ENCODE results near the gene PDE11A.
A peak's percentile ranks its signal among the peaks of the same experiment; 100 is the strongest.
"Not testable (repeated sequence)": the region's sequence is repeated elsewhere in the genome, so short reads cannot be mapped to it uniquely, and the experiment has no call there.

PDE11A gene

DNA sequence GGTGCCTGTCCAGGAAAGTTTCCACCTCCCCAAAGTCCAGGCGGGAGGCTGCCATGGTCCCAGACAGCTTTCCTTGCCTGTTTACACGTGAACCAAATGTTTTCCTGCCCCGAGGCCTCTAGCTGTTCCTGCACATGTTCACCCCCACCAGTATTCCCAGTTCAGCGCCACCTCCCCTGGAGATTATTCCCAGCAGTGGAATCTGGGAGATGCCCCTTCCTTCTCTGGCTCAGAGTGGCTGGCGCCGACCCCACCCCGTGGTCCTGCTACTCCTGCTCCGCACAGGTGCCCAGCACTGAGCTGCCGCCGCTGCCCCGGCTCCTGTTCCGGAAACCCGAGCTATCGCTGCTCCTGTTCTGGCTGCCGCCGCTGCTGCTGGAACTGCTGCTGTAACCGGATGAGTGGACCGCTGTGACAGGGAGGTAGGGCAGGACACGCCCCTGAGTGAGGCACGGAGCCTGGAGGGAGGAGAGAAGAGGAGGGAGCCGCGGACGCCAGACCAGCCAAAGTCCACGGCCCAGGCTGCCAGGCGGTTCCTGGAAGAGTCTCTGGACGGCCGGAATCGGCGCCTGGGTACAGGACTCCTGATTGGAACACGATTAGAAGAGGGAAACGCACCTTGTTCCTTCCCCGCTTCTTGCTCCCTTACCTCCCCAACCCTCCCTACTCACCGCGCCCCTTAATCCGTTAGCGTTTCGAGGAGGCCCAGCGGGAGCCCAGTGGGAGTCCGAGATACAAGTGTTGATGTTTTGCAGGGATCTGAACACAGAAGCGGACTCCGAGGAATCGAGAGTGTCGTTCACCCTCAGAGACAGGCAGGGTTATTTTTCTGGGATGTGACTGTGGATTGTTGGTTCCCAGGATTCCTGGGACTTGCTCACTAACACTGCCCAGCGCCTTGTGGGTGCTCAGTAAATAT lies at the start of gene PDE11A:
Gene PDE11A (minus strand): TSS at position 395 of the 919 bp plus-strand sequence. CDS start 340 bp downstream, at position 55.
- peak; percentile 93 for DNase-seq (ENCODE audit: low spot score)

DNA sequence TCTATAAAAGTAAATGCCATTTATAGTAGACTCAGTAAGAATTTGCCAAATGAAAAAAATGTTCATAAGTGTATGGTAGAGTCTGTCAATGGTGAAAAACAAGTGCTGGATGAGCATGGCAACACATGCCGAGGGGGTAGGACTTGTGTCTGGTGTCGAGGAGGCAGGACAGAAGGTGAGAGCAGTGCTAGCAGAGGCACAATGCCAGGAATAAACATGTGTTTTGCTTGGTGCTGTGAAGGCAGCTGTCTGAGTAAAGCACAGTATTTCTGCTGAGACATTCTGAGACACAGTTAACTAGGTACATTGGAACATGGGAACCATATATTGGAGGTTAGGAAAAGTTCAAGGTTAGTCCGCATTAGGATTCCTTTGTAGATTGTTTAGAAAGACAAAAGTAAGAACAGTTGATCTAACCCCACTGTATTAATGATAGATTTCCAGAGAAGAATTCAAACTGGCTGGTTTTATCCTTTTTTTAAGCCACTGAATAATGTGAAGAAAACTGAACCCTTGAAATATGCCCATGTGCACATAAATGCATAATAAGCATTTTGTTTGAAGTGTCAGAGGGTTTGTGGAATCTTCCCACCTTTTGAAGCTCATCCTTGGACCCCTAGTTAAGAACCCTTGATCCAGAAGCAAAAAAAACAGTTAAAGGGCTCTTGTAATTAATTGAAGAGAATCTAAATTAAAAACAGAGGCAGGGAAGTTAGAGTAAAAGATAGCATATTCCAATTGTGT lies 46.8 kb upstream of the PDE11A start:
- DNase-seq (ENCODE audit: low spot score), result no peak

DNA sequence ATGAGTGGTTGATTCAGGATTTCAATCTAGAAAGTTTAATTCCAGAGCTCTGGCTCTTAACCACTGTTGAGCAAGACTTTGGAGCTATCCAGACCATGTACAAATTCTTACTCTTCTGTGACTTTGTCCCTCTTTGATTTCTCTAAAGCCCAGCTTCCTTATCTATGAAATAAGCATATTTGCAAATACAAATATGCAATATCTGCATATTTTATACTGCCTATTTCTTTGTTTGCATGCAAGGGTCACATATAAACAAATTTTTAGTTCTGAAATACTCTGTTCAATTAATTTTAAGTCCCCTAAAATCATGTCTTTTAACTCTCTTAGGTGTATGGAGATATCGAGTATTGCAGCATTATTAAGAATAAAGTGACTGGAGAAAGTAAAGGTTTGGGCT lies 45.1 kb upstream of the PDE11A start:
- no peak for DNase-seq (ENCODE audit: low spot score)

DNA sequence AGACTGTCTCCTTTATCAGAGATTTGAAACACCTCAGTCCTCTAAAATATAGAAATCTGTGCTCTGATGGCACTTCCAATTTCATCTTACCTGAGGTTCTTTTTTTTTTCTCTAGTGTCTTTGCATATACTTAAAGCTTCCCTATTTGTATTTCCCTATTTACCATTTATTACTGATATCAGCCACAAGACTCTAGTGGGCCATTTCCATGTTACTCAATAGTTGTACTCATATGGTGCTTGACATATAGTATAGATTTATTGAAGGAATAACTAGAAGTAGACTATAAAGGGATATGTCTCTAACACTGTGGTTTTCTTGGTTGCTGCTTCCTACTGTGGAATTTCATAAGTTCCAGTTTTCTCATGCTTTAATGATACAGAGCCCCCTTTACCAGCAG lies 42.7 kb upstream of the PDE11A start:
- no peak for DNase-seq (ENCODE audit: low spot score)

DNA sequence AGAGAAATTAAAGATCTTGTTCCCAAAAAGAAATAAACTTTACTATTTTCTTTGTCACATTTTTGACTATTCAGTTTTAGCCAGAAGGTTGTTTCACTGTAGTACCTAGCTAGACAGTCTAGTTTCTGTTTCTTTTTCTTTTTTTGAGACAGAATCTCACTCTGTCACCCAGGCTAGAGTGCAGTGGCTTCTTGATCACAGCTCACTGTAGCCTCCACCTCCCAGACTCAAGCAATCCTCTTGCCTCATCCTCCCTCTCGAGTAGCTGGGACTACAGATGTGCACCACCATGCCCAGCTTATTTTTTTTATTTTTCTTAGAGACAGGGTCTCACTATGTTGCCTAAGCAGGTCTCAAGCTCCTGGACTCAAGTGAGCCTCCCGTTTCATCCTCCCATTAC lies 41.9 kb upstream of the PDE11A start:
- no peak for DNase-seq (ENCODE audit: low spot score)

DNA sequence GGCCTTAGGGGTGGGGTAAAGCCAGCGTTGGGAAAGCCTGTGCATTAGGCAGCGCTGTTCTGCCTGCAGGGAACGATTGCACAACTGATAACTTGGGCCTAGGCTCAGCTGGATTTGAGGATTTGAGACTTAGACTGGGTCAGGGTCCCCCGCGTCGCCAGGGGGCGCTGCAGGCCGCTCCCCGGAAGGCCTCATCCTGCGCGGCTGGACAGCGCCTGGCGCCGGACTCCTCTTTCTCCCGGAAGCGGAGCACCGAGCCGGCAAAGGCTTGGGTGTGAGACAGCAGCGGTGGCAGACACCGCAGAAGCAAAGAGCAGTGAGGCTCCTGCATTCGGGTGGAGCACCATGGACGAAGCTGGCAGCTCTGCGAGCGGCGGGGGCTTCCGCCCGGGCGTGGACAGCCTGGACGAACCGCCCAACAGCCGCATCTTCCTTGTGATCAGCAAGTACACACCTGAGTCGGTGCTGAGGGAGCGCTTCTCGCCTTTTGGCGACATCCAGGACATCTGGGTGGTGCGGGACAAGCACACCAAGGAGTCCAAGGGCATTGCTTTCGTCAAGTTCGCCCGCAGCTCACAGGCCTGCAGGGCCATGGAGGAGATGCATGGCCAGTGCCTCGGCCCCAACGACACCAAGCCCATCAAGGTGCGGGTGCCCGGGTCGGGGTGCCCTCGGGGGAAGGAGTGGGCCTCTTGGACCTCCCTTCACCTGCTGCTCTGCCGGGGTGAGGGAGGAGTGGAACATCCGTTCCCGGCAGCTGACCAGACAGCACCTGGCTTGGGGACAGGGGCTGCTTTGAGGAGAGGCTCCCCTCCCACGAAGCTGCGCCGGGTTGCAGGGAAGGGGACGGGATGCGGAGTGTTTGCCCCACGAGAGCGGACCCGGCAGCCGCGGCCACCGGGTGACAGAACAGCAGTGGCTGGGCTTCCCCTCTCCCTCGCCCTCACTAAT lies 39.9 kb upstream of the PDE11A start, which contains the start of gene RBM45:
Gene RBM45 (plus strand): TSS at position 236 of the 951 bp plus-strand sequence. CDS start 110 bp downstream, at position 346.
- DNase-seq (ENCODE audit: low spot score), result peak; percentile 97

DNA sequence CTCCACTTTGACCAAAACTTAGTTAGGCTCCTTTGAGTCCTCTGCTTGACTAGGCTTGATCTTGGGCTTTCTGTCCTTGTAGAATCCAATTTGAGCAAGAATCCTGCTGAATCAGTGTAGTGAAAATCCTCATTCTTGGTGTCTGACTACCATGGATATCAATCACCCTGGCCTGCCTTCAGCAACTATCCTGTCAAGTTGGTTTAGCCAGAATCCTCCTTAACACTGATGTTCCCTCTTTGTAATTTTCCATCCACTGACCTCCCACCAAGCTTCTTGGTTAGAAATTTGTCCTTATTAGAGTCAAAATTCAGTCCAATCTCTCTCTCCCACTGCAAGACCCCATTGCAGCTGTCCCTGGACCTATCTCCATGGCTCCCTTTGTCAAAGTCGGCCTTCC lies 39.2 kb upstream of the PDE11A start:
- no peak for DNase-seq (ENCODE audit: low spot score)

DNA sequence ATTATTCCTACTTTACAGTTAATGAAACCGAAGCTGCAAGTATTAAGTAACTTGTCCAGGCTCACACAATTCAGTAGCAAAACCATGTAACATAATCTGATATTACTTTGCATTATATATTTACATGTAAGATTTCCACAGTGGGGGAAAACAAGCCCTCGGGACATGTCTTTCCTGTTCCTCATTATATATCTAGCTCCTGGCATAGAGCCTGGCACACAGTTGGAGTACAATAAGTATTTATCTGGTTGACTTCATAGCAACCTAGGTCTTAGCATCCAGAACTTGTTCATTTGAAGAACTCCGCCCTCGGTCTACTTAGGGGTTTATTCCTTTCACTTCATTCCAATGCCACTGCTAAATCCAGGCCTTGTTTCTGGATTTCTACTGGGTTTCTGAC lies 38.1 kb upstream of the PDE11A start:
- DNase-seq (ENCODE audit: low spot score), result no peak

DNA sequence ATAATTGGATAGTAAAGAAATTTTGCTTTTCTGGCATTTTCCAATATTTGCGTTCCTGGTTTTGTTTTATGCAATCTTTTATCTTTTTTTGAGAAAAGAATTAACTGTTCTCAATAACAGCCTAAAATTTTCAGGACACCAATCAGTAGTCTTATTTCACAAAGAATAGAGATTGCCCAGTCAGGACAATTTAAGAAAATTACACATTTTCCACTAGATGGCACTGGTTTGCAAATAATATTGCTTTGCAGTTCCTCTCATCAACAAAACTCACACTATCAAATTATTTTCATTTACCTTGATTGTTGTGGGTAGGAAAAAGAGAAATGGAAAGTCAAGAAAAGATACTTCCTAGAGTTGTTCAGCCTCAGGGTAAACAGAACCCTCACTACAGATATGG lies 37.2 kb upstream of the PDE11A start:
- peak; percentile 56 for DNase-seq (ENCODE audit: low spot score)

DNA sequence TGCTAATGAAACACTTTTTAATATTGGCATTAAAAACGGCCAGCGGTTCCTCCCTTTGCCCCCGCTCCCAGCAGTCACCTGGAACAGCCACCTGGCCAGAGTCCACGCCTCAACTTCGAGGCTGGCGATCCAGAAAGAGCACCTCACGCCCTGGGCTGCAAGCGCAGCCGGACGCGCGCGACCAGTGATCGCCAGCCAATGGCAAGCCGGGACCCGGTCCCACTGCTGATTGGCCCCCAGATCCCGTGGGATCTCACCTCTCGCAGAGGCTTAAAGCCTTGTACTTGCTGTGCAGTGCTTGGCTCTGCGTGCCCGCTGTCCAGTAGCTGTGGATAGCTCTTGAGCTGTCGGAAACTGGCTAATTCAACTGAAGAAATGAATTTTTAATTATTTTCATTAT lies 35.6 kb upstream of the PDE11A start:
- DNase-seq (ENCODE audit: low spot score), result no peak

DNA sequence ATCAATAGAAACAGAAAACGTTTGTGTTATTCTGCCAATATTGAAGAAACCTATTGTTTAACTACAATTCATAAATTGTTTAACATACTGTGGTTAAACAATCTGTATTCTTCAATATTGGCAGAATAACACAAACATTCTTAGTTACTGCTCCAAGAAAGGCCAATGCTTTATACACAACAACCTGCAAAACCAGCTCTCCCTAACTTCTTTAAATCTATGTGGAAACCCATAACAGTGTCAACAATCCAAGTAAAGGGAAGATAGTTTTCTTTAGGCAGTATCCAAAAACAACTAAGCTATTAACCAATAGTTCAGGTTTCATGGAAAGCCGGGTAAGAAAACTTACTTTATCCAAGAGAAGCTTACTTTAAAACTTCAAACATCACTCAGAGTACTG lies 33.5 kb upstream of the PDE11A start:
- no peak for DNase-seq (ENCODE audit: low spot score)

DNA sequence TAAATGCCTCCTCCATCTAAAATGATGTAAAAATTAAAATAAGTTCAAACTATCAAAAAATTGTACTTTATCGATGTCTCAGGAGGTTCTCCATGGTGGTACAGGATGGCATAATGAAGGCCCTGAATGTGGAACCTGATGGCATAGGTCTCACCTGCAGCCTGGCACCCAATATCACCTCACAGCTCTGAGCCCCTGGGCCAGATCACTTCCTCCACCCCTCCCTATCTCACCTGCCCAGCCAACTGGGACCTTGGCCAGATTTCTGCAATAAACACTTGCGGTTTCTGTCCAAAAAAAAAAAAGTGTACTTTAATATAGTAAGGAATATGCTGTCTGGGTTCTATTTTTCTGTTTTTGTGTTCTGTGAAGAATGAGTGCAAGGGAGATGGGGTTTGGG lies 33.0 kb upstream of the PDE11A start:
- DNase-seq (ENCODE audit: low spot score), result no peak

DNA sequence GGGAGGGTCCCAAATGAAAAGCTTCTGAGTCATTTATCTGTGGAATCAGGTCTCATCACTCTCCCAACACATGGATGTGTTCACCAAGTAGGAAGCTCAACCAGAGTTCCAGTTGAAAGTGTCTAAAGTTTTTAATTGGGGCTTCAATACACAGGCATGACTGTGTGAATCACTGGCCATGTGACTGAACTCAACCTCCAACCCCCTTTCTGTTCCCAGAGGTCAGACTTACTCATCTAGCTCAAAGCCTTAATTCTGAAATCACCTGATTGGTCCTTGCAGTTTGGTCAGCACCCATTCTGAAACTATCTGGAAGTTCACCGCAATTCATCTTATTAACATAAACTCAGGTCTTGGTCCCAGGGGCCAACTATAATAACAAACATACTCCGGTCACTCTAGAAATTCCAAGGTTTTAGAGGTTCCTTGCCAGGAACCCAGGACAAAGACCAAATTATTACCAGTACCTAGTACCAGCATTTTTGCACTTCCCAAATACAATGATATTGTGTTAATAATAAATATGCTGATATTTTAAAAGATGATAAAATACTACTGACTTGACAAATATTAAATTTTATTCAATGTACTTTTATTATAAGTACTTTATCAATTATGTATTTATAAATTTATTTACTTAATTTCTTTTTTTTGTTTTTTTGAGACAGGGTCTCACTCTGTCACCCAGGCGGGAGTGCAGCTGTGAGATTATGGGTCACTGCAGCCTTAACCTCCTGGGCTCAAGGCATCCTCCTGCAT lies 28.9 kb upstream of the PDE11A start:
- peak; percentile 8 for DNase-seq (ENCODE audit: low spot score)

DNA sequence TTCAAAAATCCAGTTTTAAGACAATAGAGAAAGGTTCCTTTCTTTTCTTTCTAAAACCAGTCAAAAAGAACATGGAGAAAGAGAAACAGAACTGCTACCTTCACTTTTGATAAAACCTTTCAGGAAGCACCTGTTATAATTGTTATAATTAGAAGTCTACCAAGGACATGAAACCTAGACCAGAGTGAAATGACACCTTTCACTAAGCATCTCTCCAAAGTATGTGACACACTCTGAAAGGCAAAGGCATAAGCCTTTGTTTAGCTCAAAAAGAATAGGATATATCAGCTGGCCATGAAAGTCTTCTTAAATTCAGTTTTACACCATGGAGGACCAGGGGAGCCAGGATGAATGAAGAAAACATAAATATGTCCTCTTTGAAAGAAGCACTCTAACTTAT lies 20.9 kb upstream of the PDE11A start:
- no peak for DNase-seq (ENCODE audit: low spot score)

DNA sequence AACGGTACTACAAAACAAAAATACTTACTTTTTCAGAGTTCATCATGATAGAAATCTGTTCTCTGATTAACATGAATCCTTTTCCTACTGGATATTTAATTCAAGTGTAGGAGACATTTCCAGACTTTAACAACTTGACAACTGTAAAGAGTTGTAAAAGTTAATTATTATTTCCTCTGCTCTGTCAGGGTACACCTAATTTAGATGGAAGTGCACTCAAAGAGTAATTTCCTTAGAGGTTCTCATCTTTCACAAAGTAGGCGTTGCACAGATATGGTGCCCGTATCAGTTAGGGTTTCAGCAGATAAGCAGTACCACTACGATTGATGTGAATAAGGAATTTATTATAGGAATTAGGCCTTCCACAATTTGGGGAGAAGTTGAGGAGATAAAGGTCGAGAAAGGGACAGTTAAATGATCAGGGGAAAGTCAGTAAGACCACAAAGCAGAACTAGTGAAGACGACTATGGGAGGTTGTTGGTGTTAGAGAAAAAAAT lies 16.2 kb upstream of the PDE11A start:
- no peak for DNase-seq (ENCODE audit: low spot score)

DNA sequence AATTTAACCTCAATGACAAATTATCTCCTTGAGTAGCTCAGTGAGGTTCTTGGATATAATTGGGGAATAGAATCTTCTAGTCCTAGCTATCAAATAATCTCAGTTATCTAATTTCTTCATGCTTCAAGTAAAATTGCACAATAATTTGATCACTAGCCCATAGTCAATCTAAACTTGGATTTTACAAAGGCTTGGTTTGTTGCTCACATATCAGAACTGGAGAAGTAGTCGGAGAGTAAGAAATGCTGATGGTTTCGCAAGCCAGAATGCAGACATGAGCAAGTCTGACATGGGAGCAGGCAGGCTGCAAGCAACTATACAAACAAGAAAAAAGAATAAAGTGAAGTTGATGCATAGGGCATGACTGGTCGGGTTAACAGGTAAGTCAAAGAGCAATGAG lies 11.7 kb upstream of the PDE11A start:
- no peak for DNase-seq (ENCODE audit: low spot score)

DNA sequence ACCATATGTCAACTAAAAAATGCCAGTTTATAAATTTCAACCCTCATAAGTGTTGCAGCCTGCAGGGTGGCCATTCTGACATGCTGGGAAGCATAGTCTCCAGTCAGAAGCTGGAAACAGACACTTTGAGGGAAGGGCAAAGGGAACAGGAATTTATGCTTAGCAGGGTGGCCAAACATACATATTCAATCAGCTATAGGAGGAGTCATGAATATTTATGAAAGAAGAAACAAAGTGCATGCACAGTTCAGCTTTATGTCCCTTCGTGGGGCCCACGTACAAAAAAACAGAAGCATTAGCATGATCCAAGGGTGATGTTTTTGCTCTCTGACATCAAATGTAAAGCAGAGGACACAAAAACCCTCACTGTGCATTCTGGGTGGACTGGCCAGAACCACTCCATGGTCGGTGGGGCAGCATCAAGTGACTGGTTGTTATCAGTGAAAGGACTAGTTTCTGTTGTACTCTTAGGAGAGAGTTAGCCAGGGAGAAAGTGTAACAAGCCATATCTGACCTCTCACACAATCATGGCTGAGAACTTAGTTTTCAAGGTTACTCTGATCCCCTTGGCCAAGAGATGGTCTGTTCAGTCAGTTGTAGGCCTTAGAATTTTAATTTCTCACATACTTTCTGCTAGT lies 9.9 kb upstream of the PDE11A start:
- no peak for DNase-seq (ENCODE audit: low spot score)

DNA sequence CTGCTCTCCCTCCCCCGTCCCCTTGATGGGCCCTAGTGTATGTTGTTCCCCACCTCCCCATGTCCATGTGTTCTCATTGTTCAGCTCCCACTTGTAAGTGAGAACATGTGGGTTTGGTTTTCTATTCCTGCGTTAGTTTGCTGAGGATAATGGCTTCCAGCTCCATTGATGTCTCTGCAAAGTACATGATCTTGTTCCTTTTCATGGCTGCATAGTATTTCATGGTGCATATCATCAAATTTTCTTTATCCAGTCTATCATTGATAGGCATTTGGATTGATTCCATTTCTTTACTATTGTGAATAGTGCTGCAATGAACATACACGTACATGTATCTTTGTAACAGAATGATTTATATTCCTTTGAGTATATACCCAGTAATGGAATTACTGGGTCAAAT lies 6.7 kb upstream of the PDE11A start:
- not testable (repeated sequence) for DNase-seq (ENCODE audit: low spot score)

DNA sequence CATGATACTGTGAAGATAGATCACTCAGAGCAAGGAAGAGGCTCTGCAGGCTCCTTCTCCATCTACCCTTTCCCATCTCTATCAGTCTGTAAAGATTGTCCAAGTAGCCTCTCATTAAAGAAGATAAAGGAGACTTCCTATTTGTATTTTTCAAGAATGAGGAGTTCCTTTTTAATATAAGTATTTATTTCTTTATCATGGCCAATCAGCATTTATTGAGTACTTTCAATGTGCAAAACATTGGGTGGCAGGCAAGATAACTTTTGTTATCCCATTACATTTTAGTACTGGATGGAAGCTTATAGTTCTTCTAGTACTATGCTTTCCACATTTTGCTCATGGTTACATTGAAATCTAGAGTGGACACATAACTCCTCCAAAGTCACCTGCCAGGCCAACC lies 3.6 kb upstream of the PDE11A start:
- DNase-seq (ENCODE audit: low spot score), result no peak

DNA sequence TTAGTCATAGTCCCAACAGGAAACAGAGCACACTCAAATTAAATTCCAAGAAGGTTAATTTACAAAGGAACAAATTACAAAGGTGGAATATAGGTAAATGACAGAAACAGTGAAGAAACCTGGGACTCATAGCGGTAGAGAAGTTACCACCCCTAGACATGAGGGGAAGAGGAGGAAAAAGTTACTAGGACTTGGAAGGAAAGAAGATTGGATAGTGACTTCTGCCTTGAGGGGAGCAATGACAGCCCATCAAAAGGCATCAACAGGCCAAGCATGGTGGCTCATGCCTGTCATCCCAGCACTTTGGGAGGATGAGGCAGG lies 2.4 kb upstream of the PDE11A start:
- no peak for DNase-seq (ENCODE audit: low spot score)
